Measurements from ENCODE around the gene ABCC5.

ABCC5 gene

DNA sequence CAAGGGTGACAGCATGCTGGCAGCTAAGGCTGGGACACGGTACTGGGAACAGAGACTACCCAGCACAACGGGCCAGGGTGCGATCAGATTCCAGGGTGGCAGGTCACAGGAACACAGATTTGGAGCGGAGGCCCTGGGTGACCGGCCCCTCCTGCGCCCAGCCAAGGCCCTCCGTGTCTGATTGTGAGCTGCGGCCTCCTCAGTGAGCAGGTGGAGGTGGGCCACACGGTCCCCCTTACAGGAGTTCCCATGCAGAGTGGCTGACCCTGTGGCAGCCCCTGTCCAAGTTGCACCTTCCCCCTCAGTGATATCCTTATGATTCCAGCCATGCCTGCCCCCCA lies 104.1 kb downstream of the ABCC5 start:
- WGBS (ENCODE audit: extremely low coverage, insufficient coverage, insufficient read length), result no CpG with 5 or more reads among the region's 9 CpGs
- H4K91ac ChIP-seq (ENCODE audit: low read depth, low read length), result no peak overlapping the region
- H2BK12ac ChIP-seq (ENCODE audit: low read length), result no peak overlapping the region
- H4K8ac ChIP-seq (ENCODE audit: low read depth, low read length), result no peak overlapping the region
- H3K18ac ChIP-seq (ENCODE audit: low read length), result no peak overlapping the region
- H3K79me2 ChIP-seq (ENCODE audit: control insufficient read depth, insufficient read depth, low read length, poor library complexity), result no peaks in the 10 kb centered on the region
- H3K9me3 ChIP-seq (ENCODE audit: insufficient read depth, low read depth, low read length), result peaks cover 2% of the 10 kb centered on the region
- H3K4me2 ChIP-seq (ENCODE audit: low read length), result no peak overlapping the region
- H3K27ac ChIP-seq (ENCODE audit: low read depth, low read length), result no peak overlapping the region
- no peak overlapping the region for H4K12ac ChIP-seq (ENCODE audit: low read depth, low read length)
- DNase-seq, result no peak
- no peak overlapping the region for H2BK5ac ChIP-seq (ENCODE audit: low read depth, low read length, poor library complexity)
- H3K79me1 ChIP-seq (ENCODE audit: low read length), result no peaks in the 10 kb centered on the region
- no peak overlapping the region for H2AK5ac ChIP-seq (ENCODE audit: low read length)
- H3K4me1 ChIP-seq (ENCODE audit: control insufficient read depth in 1 of 2, insufficient read depth in 2 of 2, low read length in 2 of 2), result no peaks in the 10 kb centered on the region
- no peak overlapping the region for H3K4me3 ChIP-seq (ENCODE audit: low read depth, low read length)
- H3K14ac ChIP-seq (ENCODE audit: low read length), result no peak overlapping the region
- no peak overlapping the region for H3K4ac ChIP-seq (ENCODE audit: low read depth, low read length)
- H3K27me3 ChIP-seq (ENCODE audit: insufficient read depth, low read length), result no peaks in the 10 kb centered on the region
- no peak overlapping the region for H2AFZ ChIP-seq (ENCODE audit: insufficient read depth, low read length, poor library complexity)
- no peak overlapping the region for H2BK120ac ChIP-seq (ENCODE audit: insufficient read depth, low read length, poor library complexity)
- H3K36me3 ChIP-seq (ENCODE audit: control insufficient read depth in 1 of 2, insufficient read depth in 2 of 2, low read length in 2 of 2), result no peaks in the 10 kb centered on the region
- no peak overlapping the region for H3K23ac ChIP-seq (ENCODE audit: low read length)
- no peak overlapping the region for H3K9ac ChIP-seq (ENCODE audit: low read length)

DNA sequence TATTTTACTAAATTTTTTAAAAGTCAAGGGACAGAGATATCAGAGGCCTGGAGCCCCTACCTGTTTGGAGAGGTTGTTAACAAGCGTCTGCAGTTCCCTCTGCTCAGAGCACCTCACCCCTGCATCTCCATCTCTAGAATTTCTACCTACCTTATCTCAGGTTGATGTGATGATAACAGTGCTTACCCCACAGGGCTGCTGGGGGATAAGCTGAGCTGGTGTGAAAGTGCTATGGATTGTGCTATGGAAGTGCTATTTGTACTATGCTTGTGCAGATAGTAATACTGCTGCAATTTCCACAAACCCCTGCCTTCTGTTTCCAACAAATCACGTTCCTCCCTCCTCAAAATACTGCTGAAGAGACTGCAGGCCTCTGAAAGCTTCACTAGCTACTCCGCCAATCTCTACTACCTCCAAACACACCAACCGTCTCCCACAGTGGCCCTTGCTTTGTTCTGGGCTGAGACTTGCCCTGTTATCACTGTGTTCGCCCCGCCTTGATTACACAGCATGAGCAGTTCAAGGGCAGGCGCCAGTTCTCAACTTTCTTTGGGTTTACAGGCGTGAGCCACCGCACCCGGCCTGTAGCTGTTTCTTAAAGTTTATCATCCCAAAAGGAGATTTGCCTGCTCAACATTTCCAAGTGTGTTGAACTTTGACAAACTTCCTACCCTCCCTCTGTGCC lies 104.6 kb downstream of the ABCC5 start:
- WGBS (ENCODE audit: extremely low coverage, insufficient coverage, insufficient read length), result no CpG with 5 or more reads among the region's 10 CpGs
- Histone ChIP-seq H4K91ac (ENCODE audit: low read depth, low read length) (no peak overlapping the region), H3K9me3 (ENCODE audit: insufficient read depth, low read depth, low read length) (peaks cover 4% of the 10 kb centered on the region)

DNA sequence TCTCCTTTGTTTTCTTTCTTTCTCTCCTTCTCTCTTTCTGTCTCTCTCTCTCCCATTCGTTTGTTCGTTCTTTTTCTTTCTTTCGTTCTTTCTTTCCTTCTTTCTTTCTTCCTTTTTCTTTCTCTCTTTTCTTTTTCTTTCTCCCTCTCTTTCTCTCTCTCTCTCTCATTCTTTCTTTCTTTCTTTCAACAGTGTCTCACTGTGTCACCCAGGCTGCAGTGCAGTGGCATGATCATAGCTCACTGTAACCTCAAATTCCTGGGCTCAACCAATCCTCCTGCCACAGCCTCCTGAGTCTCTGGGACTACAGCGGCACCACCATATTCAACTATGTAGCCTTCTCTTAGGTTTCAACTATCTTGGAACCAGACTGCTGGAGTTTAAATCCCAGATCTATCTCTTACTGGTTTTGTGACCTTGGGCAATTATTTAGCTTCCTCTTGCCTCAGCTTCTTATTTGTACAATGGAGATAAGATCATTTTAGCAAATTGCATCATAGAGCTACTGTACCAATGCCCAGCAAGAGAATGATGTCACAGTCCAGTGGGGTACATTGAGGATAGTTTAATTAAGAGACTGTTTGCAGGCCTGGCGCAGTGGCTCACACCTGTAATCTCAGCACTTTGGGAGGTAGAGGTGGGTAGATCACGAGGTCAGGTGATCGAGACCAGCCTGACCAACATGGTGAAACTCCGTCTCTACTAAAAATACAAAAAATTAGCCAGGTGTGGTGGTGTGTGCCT lies 105.7 kb downstream of the ABCC5 start:
- Histone ChIP-seq H3K4ac (ENCODE audit: low read depth, low read length) (no peak overlapping the region), H3K79me2 (ENCODE audit: control insufficient read depth, insufficient read depth, low read length, poor library complexity) (no peaks in the 10 kb centered on the region), H3K4me2 (ENCODE audit: low read length) (no peak overlapping the region), H4K12ac (ENCODE audit: low read depth, low read length) (no peak overlapping the region), H3K18ac (ENCODE audit: low read length) (no peak overlapping the region), H3K9ac (ENCODE audit: low read length) (no peak overlapping the region), H2AFZ (ENCODE audit: insufficient read depth, low read length, poor library complexity) (no peak overlapping the region), H4K91ac (ENCODE audit: low read depth, low read length) (no peak overlapping the region), H3K36me3 (ENCODE audit: control insufficient read depth in 1 of 2, insufficient read depth in 2 of 2, low read length in 2 of 2) (no peaks in the 10 kb centered on the region), H3K27me3 (ENCODE audit: insufficient read depth, low read length) (no peaks in the 10 kb centered on the region), H3K27ac (ENCODE audit: low read depth, low read length) (no peak overlapping the region), H3K4me1 (ENCODE audit: control insufficient read depth in 1 of 2, insufficient read depth in 2 of 2, low read length in 2 of 2) (no peaks in the 10 kb centered on the region), H2BK5ac (ENCODE audit: low read depth, low read length, poor library complexity) (no peak overlapping the region), H3K79me1 (ENCODE audit: low read length) (no peaks in the 10 kb centered on the region), H3K14ac (ENCODE audit: low read length) (no peak overlapping the region), H2BK120ac (ENCODE audit: insufficient read depth, low read length, poor library complexity) (no peak overlapping the region), H2BK12ac (ENCODE audit: low read length) (no peak overlapping the region), H3K9me3 (ENCODE audit: insufficient read depth, low read depth, low read length) (peaks cover 4% of the 10 kb centered on the region), H3K4me3 (ENCODE audit: low read depth, low read length) (no peak overlapping the region), H3K23ac (ENCODE audit: low read length) (no peak overlapping the region), H4K8ac (ENCODE audit: low read depth, low read length) (no peak overlapping the region), H2AK5ac (ENCODE audit: low read length) (no peak overlapping the region)
- DNase-seq, result peak in 1 of 2 donors; percentile 13
- WGBS (ENCODE audit: extremely low coverage, insufficient coverage, insufficient read length), result no CpG with 5 or more reads among the region's 8 CpGs

More for the DNA sequence above, 104.6 kb downstream of the ABCC5 start:
- H2BK12ac ChIP-seq (ENCODE audit: low read length), result no peak overlapping the region
- H3K79me2 ChIP-seq (ENCODE audit: control insufficient read depth, insufficient read depth, low read length, poor library complexity), result no peaks in the 10 kb centered on the region
- H3K18ac ChIP-seq (ENCODE audit: low read length), result no peak overlapping the region
- H3K14ac ChIP-seq (ENCODE audit: low read length), result no peak overlapping the region
- DNase-seq, result peak in 1 of 2 donors; percentile 9
- no peaks in the 10 kb centered on the region for H3K4me1 ChIP-seq (ENCODE audit: control insufficient read depth in 1 of 2, insufficient read depth in 2 of 2, low read length in 2 of 2)
- no peak overlapping the region for H2BK120ac ChIP-seq (ENCODE audit: insufficient read depth, low read length, poor library complexity)
- H3K23ac ChIP-seq (ENCODE audit: low read length), result no peak overlapping the region
- H4K12ac ChIP-seq (ENCODE audit: low read depth, low read length), result no peak overlapping the region
- H3K79me1 ChIP-seq (ENCODE audit: low read length), result no peaks in the 10 kb centered on the region
- H3K9ac ChIP-seq (ENCODE audit: low read length), result no peak overlapping the region
- no peak overlapping the region for H3K27ac ChIP-seq (ENCODE audit: low read depth, low read length)
- H4K8ac ChIP-seq (ENCODE audit: low read depth, low read length), result no peak overlapping the region
- no peak overlapping the region for H3K4me2 ChIP-seq (ENCODE audit: low read length)
- no peak overlapping the region for H2BK5ac ChIP-seq (ENCODE audit: low read depth, low read length, poor library complexity)
- H3K4ac ChIP-seq (ENCODE audit: low read depth, low read length), result no peak overlapping the region
- no peaks in the 10 kb centered on the region for H3K36me3 ChIP-seq (ENCODE audit: control insufficient read depth in 1 of 2, insufficient read depth in 2 of 2, low read length in 2 of 2)
- no peak overlapping the region for H3K4me3 ChIP-seq (ENCODE audit: low read depth, low read length)
- no peaks in the 10 kb centered on the region for H3K27me3 ChIP-seq (ENCODE audit: insufficient read depth, low read length)
- peak overlapping the region; percentile 52 for H2AFZ ChIP-seq (ENCODE audit: insufficient read depth, low read length, poor library complexity)
- no peak overlapping the region for H2AK5ac ChIP-seq (ENCODE audit: low read length)

DNA sequence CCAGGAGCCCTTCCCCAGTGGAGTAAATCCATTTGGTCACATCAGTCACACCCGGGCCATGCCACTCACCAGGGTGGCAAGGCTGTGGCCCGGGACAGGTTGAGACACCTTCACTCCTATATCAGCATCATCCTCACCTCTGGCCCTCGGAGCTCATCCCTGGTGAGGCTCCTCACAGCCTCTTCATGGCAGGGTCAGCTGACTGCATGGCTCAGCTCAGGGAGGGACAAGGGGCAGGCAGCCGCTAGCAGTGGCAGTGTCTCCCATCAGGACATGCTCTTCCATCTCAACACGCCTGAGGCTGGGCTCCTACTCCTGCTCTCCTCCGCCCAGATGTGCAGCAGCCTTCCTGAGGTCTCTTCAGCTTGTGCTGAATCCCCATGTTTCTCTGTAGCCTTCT lies 106.6 kb downstream of the ABCC5 start:
- Histone ChIP-seq H3K23ac (ENCODE audit: low read length) (no peak overlapping the region), H2BK12ac (ENCODE audit: low read length) (no peak overlapping the region), H3K27me3 (ENCODE audit: insufficient read depth, low read length) (no peaks in the 10 kb centered on the region), H2BK120ac (ENCODE audit: insufficient read depth, low read length, poor library complexity) (no peak overlapping the region), H3K27ac (ENCODE audit: low read depth, low read length) (no peak overlapping the region), H3K18ac (ENCODE audit: low read length) (no peak overlapping the region), H3K4ac (ENCODE audit: low read depth, low read length) (no peak overlapping the region), H3K79me2 (ENCODE audit: control insufficient read depth, insufficient read depth, low read length, poor library complexity) (no peaks in the 10 kb centered on the region), H4K12ac (ENCODE audit: low read depth, low read length) (no peak overlapping the region), H2AK5ac (ENCODE audit: low read length) (no peak overlapping the region), H4K91ac (ENCODE audit: low read depth, low read length) (no peak overlapping the region), H3K14ac (ENCODE audit: low read length) (no peak overlapping the region), H2BK5ac (ENCODE audit: low read depth, low read length, poor library complexity) (no peak overlapping the region), H3K4me2 (ENCODE audit: low read length) (no peak overlapping the region), H3K36me3 (ENCODE audit: control insufficient read depth in 1 of 2, insufficient read depth in 2 of 2, low read length in 2 of 2) (no peaks in the 10 kb centered on the region), H3K79me1 (ENCODE audit: low read length) (no peaks in the 10 kb centered on the region), H3K9me3 (ENCODE audit: insufficient read depth, low read depth, low read length) (peaks cover 4% of the 10 kb centered on the region), H3K4me3 (ENCODE audit: low read depth, low read length) (no peak overlapping the region), H2AFZ (ENCODE audit: insufficient read depth, low read length, poor library complexity) (no peak overlapping the region), H3K4me1 (ENCODE audit: control insufficient read depth in 1 of 2, insufficient read depth in 2 of 2, low read length in 2 of 2) (no peaks in the 10 kb centered on the region), H4K8ac (ENCODE audit: low read depth, low read length) (no peak overlapping the region), H3K9ac (ENCODE audit: low read length) (no peak overlapping the region)
- DNase-seq, result no peak
- no CpG with 5 or more reads among the region's 6 CpGs for WGBS (ENCODE audit: extremely low coverage, insufficient coverage, insufficient read length)

Measured in trophoblast cell (in vitro differentiated cells and primary cell).